ENCODE results near the gene S100A11.
A peak's percentile ranks its signal among the peaks of the same experiment; 100 is the strongest.

S100A11 gene

GRCh38 chr1:152048416-152049009, 11.7 kb upstream of the S100A11 start:
- no peak for DNase-seq (ENCODE audit: low read depth)
- TF ChIP-seq CTCF (conservative IDR thresholded peaks at IDR 0.05; ENCODE audit: low read depth, low read length): no peak
- H3K4me3 ChIP-seq (ENCODE audit: low read depth, low read length): no peak overlapping the region

GRCh38 chr1:152047730-152048415, 11.1 kb upstream of the S100A11 start:
- DNase-seq (ENCODE audit: low read depth): peak; percentile 100
- peak overlapping the region; percentile 34 for H3K4me3 ChIP-seq (ENCODE audit: low read depth, low read length)
- TF ChIP-seq CTCF (conservative IDR thresholded peaks at IDR 0.05; ENCODE audit: low read depth, low read length): peak; percentile 76

- H3K4me3 ChIP-seq (ENCODE audit: low read depth, low read length): peak overlapping the region; percentile 34
- no peak for TF ChIP-seq CTCF (conservative IDR thresholded peaks at IDR 0.05; ENCODE audit: low read depth, low read length)
- no peak for DNase-seq (ENCODE audit: low read depth)
Measured at GRCh38 chr1:152047413-152047729, 10.6 kb upstream of the S100A11 start.

GRCh38 chr1:152044386-152044785, 7.6 kb upstream of the S100A11 start:
- no peak for TF ChIP-seq CTCF (conservative IDR thresholded peaks at IDR 0.05; ENCODE audit: low read depth, low read length)
- no peak overlapping the region for H3K4me3 ChIP-seq (ENCODE audit: low read depth, low read length)
- no peak for DNase-seq (ENCODE audit: low read depth)

- no peak for TF ChIP-seq CTCF (conservative IDR thresholded peaks at IDR 0.05; ENCODE audit: low read depth, low read length)
- no peak for DNase-seq (ENCODE audit: low read depth)
- no peak overlapping the region for H3K4me3 ChIP-seq (ENCODE audit: low read depth, low read length)
Measured at GRCh38 chr1:152043870-152044269, 7.1 kb upstream of the S100A11 start.

- H3K4me3 ChIP-seq (ENCODE audit: low read depth, low read length): no peak overlapping the region
- no peak for TF ChIP-seq CTCF (conservative IDR thresholded peaks at IDR 0.05; ENCODE audit: low read depth, low read length)
- no peak for DNase-seq (ENCODE audit: low read depth)
Measured at GRCh38 chr1:152042030-152042429, 5.2 kb upstream of the S100A11 start.

- no peak for DNase-seq (ENCODE audit: low read depth)
- TF ChIP-seq CTCF (conservative IDR thresholded peaks at IDR 0.05; ENCODE audit: low read depth, low read length): no peak
- H3K4me3 ChIP-seq (ENCODE audit: low read depth, low read length): no peak overlapping the region
Measured at GRCh38 chr1:152039886-152040285, 3.1 kb upstream of the S100A11 start.

Measured in choroid plexus epithelial cell (primary cell).